Fibroblast of upper back skin (primary cell): Measurements from ENCODE around the gene ABHD17B.
"Not testable (repeated sequence)": the region's sequence is repeated elsewhere in the genome, so short reads cannot be mapped to it uniquely, and the experiment has no call there.

Experiments used
- DNase-seq: peaks from one replicate; pipeline ENCODE4 v3.0.0-alpha.2; 2013

ABHD17B gene

GRCh38 chr9:71911908-71912335 is 929 bp upstream of the ABHD17B start:
- DNase-seq, result peak; percentile 59

DNA sequence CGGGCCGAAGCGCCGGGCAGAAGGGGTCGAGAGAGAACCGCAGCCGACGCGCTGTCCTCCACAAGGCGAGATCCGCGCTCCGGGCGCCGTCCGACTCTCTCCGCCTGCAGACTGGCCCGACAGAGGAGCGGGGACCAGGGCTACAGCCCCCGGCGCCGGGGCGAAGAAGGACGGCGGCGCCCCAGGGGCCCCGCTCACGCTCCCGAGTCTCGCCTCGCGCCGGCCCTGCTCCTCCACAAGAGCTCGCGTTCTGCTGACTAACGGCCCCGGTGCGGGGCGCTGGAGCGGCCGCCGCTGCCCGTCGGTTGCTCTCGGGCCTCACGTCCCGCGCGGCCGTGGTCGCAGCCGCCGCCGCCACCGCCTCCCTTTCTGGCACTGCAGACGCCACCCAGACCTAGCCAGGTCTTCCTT is 338 bp downstream of the ABHD17B start:
- no peak for DNase-seq

GRCh38 chr9:71909887-71910649 is 925 bp downstream of the ABHD17B start:
- DNase-seq, result peak; percentile 17

GRCh38 chr9:71908825-71909224 is 2.2 kb downstream of the ABHD17B start:
- DNase-seq, result no peak

- no peak for DNase-seq
Measured at GRCh38 chr9:71904076-71904475, 6.9 kb downstream of the ABHD17B start.

DNA sequence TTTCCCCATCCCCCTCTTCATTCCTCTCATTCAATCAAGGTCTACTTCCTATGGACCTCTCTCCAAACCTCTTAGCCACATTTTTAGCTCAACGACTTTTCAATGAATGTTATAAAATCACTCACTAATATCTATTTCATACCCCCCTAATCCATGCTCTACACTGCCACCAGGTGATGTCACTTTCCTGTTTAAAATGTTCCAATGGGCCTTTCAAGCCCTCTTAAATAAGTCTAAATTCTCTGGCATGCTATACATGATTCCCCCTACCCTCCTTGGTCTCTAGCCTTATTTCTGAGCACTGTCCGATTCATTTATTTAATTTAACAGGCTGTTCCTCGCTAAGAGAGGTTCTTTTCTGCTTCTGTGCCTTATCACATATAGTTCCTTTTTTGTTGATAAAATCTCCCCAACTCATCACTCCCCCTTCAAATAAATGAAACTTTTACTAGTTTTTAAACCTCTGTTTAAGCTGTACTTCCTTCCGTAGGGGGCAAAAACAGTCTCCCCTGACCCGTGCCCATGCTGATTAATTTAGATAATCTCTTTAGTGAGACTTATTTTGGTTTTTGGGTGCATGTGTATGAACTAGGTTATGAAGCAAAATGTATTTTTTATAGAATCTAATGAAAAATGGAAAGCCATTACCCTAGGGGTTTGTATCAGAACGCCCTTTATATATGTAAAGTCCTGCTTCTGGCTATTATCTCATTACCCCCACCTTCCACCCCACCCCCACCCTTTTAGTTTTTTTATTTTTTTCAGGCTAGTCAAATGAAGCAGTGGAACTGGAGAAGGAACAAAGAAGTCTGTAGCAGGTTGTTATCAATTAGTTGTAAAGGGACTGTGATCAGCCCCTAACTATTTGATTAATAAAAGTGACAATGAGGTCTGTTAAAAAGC is 9.0 kb downstream of the ABHD17B start:
- DNase-seq, result no peak

DNA sequence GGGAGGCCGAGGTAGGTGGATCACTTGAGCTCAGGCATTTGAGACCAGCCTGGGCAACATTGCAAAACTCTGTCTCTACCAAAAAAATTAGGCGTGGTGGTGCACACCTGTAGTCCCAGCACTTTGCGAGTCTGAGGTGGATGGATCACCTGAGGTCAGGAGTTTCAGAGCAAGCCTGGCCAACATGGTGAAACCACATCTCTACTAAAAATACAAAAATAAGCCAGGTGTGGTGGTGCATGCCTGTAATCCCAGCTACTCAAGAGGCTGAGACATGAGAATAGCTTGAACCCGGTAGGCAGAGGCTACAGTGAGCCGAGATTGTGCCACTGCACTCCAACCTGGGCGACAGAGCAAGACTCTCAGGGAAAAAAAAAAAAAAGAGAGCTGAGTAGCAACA is 12.2 kb downstream of the ABHD17B start:
- not testable (repeated sequence) for DNase-seq

GRCh38 chr9:71897577-71897976 is 13.4 kb downstream of the ABHD17B start:
- DNase-seq, result no peak

GRCh38 chr9:71896761-71897160 is 14.2 kb downstream of the ABHD17B start:
- DNase-seq, result no peak

DNA sequence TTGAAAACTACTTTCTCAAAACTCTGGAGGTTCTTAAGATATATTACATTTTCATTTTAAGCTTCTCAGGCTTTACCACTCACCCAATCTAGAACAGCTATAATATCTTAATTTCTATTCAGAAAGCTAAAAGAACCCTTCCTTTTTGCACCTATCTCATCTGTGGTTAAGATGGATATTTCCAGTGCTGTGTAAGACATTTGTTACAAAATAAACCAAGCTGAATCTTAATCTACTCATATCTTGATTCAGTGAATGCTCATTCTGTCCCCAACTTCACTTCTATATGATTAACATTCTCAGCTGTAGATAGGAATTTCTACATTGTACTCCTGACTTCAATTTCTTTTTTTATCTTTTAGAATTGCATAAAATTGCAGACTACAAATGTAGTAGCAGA is 15.0 kb downstream of the ABHD17B start:
- no peak for DNase-seq

GRCh38 chr9:71895117-71895516 is 15.9 kb downstream of the ABHD17B start:
- DNase-seq, result peak; percentile 17

- no peak for DNase-seq
Measured at GRCh38 chr9:71891557-71892189, 19.3 kb downstream of the ABHD17B start.

DNA sequence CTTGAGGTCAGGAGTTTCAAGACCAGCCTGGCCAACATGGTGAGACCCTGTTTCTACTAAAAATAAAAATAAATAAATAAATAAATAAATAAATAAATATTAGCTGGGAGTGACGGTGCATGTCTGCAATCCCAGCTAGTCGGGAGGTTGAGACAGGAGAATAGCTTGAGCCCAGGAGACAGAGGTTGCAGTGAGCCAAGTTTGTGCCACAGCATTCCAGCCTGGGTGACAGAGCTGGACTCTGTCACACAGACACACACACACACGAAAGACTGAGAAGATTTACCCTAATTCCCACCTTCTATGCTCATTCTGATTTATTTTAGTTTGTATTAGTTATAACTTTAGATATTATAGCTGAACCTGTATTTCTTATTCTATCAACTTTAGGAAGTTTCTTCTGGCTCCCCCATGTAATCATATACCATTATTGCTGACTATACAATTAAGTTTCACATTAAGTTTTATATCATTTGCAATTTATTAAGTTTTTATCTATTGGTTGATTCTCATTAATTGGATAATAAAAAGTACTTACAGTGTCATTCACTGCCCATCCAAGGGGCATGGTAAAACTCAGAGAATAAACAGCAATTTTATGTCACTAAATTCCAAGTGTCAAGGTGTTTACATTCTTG is 20.8 kb downstream of the ABHD17B start:
- no peak for DNase-seq

- DNase-seq, result no peak
Measured at GRCh38 chr9:71887362-71887761, 23.6 kb downstream of the ABHD17B start.

DNA sequence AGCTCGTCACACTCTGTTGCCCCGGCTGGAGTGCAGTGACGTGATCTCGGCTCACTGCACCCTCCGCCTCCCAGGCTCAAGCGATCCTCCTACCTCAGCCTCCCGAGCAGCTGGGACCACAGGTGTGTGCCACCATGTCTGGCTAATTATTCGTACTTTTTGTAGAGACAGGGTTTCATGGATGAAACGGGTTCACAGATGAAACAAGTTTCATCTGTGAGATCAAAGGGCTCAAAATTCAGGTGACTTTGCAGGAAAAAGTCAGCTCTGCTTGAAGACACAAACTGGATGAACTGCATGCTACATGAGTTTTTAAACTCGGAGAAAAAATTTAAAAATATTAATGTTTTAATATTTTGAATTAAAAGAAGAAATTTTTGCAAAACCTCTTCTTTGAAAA is 24.5 kb downstream of the ABHD17B start:
- no peak for DNase-seq

DNA sequence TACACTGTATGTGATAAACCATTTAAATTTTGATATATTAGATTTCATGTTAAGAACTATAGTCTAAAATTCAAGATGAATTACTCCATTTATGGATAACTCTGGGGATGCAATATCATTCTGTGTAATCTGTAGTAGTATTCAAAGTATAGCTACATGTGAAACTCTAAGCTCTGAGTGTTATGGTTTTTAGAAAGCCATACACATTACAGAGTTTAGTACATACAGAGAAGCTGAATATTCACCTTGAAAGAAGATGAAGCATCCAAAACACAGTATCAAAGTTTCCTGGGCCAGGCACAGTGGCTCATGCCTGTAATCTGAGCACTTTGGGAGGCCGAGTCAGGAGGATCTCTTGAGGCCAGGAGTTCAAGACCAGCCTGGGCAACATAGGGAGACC is 25.0 kb downstream of the ABHD17B start:
- DNase-seq, result no peak

GRCh38 chr9:71885467-71885866 is 25.5 kb downstream of the ABHD17B start:
- no peak for DNase-seq

DNA sequence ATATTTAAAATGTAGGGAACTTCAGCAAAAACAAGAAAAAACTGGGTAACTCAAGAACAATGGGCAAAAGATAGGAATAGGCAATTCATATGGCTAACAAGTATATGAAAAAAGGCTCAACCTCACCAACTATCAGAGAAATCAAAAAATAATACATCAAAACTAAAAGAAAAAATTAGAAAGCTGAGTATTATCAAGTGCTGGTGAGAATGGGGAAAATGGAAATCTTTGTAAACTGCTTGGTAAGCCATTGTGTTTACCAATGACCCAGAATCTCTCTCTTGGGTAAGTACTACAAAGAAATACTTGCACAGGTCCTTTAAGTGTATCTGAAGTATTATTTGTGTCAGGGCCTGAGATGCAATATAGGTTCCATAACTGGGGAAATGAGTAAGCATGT is 27.0 kb downstream of the ABHD17B start:
- DNase-seq, result no peak

DNA sequence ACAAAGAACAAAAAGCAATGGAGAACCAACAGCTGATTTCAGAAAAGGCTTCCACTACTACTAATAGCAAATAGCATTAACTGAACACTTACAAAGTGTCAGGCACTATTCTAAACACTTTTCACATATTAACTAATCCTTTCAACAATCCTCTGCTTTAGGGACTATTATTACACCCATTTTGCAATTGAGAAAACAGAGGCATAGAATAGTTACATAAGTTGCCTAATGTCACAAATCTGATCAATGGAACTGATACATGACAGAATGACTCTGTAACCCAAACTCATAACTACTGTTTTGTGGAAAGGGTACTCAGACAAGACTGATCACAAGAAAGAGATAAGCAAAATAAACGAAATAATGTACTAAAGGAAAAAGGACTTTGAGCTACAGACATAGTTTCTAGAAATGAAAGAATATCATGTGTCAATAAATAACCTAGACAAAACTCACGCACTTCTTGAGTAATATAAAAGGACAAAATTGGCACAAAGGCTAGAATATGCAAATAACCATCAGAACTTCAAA is 31.3 kb downstream of the ABHD17B start:
- no peak for DNase-seq

GRCh38 chr9:71878327-71879274 is 32.4 kb downstream of the ABHD17B start:
- DNase-seq, result no peak

GRCh38 chr9:71876829-71877228 is 34.2 kb downstream of the ABHD17B start:
- no peak for DNase-seq

- no peak for DNase-seq
Measured at GRCh38 chr9:71876106-71876505, 34.9 kb downstream of the ABHD17B start.
